H1 (cell line): ENCODE data around the gene IL19. TPM values are rescaled to one million over a fixed set of nuclear protein-coding genes. Genes with fewer than 3 reads are reported as not detected.

Experiments
- CTCF ChIP-seq, 3 experiments: IDR thresholded peaks; 1 replicate in 2 of 3; 2 replicates in 1 of 3; pipeline versions ENCODE4 v1.5.1 to v1.6.1; 2011; ENCODE audit warnings: low read length in 3 of 3, mild to moderate bottlenecking in 3 of 3, inconsistent platforms in 2 of 3, low read depth in 1 of 3, moderate library complexity in 1 of 3; ENCODE audit not compliant: insufficient read depth in 1 of 3; ENCODE audit errors: control extremely low read depth in 1 of 3
- EZH2 ChIP-seq: fragments of 200-600 bp; sonication (generic); IDR thresholded peaks from 2 replicates; pipeline ENCODE4 v1.7.1; 2012; ENCODE audit warnings: low read depth, mild to moderate bottlenecking, moderate library complexity, low read length, inconsistent platforms; ENCODE audit not compliant: severe bottlenecking
- PHF8 ChIP-seq: fragments of 200-600 bp; sonication (generic); conservative IDR thresholded peaks from 2 replicates; pipeline ENCODE4 v1.7.1; 2012; ENCODE audit warnings: low read depth, mild to moderate bottlenecking, inconsistent platforms, low read length, moderate library complexity
- POLR2A ChIP-seq, 2 experiments: IDR thresholded peaks; 1 replicate in 1 of 2; 2 replicates in 1 of 2; pipeline ENCODE4 v1.6.1; 2011; ENCODE audit warnings: low read depth in 2 of 2, low read length in 2 of 2, mild to moderate bottlenecking in 2 of 2; ENCODE audit errors: control extremely low read depth in 1 of 2
- RFX5 ChIP-seq: IDR thresholded peaks from 2 replicates; pipeline ENCODE4 v1.6.1; 2011; ENCODE audit warnings: low read depth, low read length, improper control_type of control experiment, borderline replicate concordance
- RNF2 ChIP-seq: fragments of 200-900, 300-1000 bp; sonication (generic); IDR thresholded peaks from 2 replicates; pipeline ENCODE4 v1.7.1; 2016; ENCODE audit warnings: borderline replicate concordance, low read depth, mild to moderate bottlenecking, antibody characterized with exemption, low read length; ENCODE audit not compliant: poor library complexity, severe bottlenecking; ENCODE audit errors: missing control alignments
- SIN3A ChIP-seq, 2 experiments: IDR thresholded peaks in 1 of 2; conservative IDR thresholded peaks in 1 of 2; 2 replicates each; pipeline ENCODE4 v1.6.1; 2011 to 2012; ENCODE audit warnings: low read length in 2 of 2, improper control_type of control experiment in 1 of 2, low read depth in 1 of 2, mild to moderate bottlenecking in 1 of 2
- TBP ChIP-seq: IDR thresholded peaks from 2 replicates; pipeline ENCODE4 v1.6.1; 2011; ENCODE audit warnings: low read depth, low read length, improper control_type of control experiment
- polyA plus RNA-seq, 7 experiments: library from polyadenylated mRNA; depleted of rRNA in 3 of 7; stranded (reverse) in 5 of 7; unstranded in 2 of 7; fragments of >200 nt in 5 of 7; fragments of 200-250 nt in 2 of 7; gene quantifications; 1 replicate in 5 of 7; 2 replicates in 1 of 7; 4 replicates in 1 of 7; pipeline versions ENCODE4 v1.2.1 to v1.2.3, GENCODE V29; 2011 to 2013; ENCODE audit warnings: missing spikeins in 2 of 7, mixed read lengths in 2 of 7
- total RNA-seq: library from RNA; stranded (reverse); fragmentation: NEBNext Ultra II Directional; extraction: Animal tissue kit (Norgen Biotek cat#: 25700); gene quantifications from 2 replicates; pipeline ENCODE4 v1.2.1, GENCODE V29; 2021

The IL19 gene
- total and polyA plus RNA-seq, 2 of the 8 experiments (the other 6 are each of a cell fraction or from before 2014, with no cell fraction given): not detected

GRCh38 chr1:206839006-206839560, 68.5 kb downstream of the IL19 start (continued):
- no peak for TF ChIP-seq PHF8
- no peak for TF ChIP-seq TBP
- no peak for TF ChIP-seq CTCF (IDR thresholded peaks at IDR 0.05; ENCODE audit: control extremely low read depth in 1 of 3, insufficient read depth in 1 of 3, low read depth in 1 of 3, low read length in 3 of 3)
- no peak for TF ChIP-seq SIN3A (conservative IDR thresholded peaks at IDR 0.05 in 1 of 2, IDR thresholded peaks at IDR 0.05 in 1 of 2; ENCODE audit: low read depth in 1 of 2, low read length in 2 of 2)
- TF ChIP-seq POLR2A (IDR thresholded peaks at IDR 0.05; ENCODE audit: control extremely low read depth in 1 of 2, low read depth in 2 of 2, low read length in 2 of 2): no peak
- no peak for TF ChIP-seq RFX5
- TF ChIP-seq RNF2: no peak
- no peak for TF ChIP-seq EZH2
- TF ChIP-seq, all 59 proteins: peak for 0
